Naive B cell (primary cell): ENCODE measurements around the gene ZBTB17. TPM values are rescaled to one million over a fixed set of nuclear protein-coding genes. Genes with fewer than 3 reads are reported as not detected.
A peak's percentile ranks its signal among the peaks of the same experiment; 100 is the strongest.
"Not testable (repeated sequence)": the region's sequence is repeated elsewhere in the genome, so short reads cannot be mapped to it uniquely, and the experiment has no call there.

Experiments
- ATAC-seq, 2 donors: fragments of 150-1000 bp; cut with Tn5 transposase; 2 replicates each; pipeline ENCODE4 v1.10.0; 2021; ENCODE audit warnings: low read depth in 2 of 2, mild to moderate bottlenecking in 2 of 2, moderate library complexity in 2 of 2
- DNase-seq: peaks from one replicate; pipeline ENCODE4 v3.0.0; 2022
- H3K27ac Mint-ChIP-seq, 6 donors: one replicate each; pipeline ENCODE4 v1.8.0; 2020 to 2022; ENCODE audit warnings: mild to moderate bottlenecking in 6 of 6, mixed read lengths in 6 of 6, moderate library complexity in 5 of 6, inconsistent platforms in 2 of 6
- H3K27me3 Mint-ChIP-seq, 3 donors: one replicate each; pipeline ENCODE4 v1.8.0; 2021 to 2022; ENCODE audit warnings: mixed read lengths in 3 of 3, mild to moderate bottlenecking in 1 of 3
- H3K36me3 Mint-ChIP-seq, 2 donors: one replicate each; pipeline ENCODE4 v1.8.0; 2020 to 2022; ENCODE audit warnings: mixed read lengths in 2 of 2, inconsistent platforms in 1 of 2, mild to moderate bottlenecking in 1 of 2
- H3K4me1 Mint-ChIP-seq, 3 donors: one replicate each; pipeline ENCODE4 v1.8.0; 2020 to 2022; ENCODE audit warnings: mixed read lengths in 3 of 3, inconsistent platforms in 1 of 3, mild to moderate bottlenecking in 1 of 3, moderate library complexity in 1 of 3
- H3K4me3 Mint-ChIP-seq, 8 donors: one replicate each; pipeline ENCODE4 v1.8.0; 2020 to 2022; ENCODE audit warnings: mild to moderate bottlenecking in 8 of 8, mixed read lengths in 8 of 8, moderate library complexity in 8 of 8, inconsistent platforms in 2 of 8
- H3K9me3 Mint-ChIP-seq, 7 donors: one replicate each; pipeline ENCODE4 v1.8.0; 2020 to 2022; ENCODE audit warnings: mixed read lengths in 7 of 7, mild to moderate bottlenecking in 5 of 7, inconsistent platforms in 2 of 7, moderate library complexity in 1 of 7
- polyA plus RNA-seq, 6 donors: library from polyadenylated mRNA; unstranded; fragments of 300-500 nt; fragmentation: Illumina TruSeq; gene quantifications; one replicate each; pipeline ENCODE4 v1.2.3, GENCODE V29; 2021; ENCODE audit warnings: low read depth in 6 of 6

ZBTB17 gene
- polyA plus RNA-seq, 6 donors from 2014 or later, result 3.6 to 34.9 (median 10.0) TPM

GRCh38 chr1:16006552-16007485 is 30.9 kb upstream of the ZBTB17 start:
- peak overlapping the region in 5 of 8 donors; percentile 3 to 56 (median 11) for H3K4me3 Mint-ChIP-seq
- peak; percentile 35 to 51 for ATAC-seq
- DNase-seq, result no peak

GRCh38 chr1:16006010-16006409 is 30.1 kb upstream of the ZBTB17 start:
- no peak for ATAC-seq
- Mint-ChIP-seq H3K27ac (peak overlapping the region in 1 of 6 donors; percentile 1), H3K4me3 (peak overlapping the region in 1 of 8 donors; percentile 16)

More at GRCh38 chr1:16006552-16007485, 30.9 kb upstream of the ZBTB17 start:
- H3K9me3 Mint-ChIP-seq, result no peaks in the 10 kb centered on the region
- H3K27ac Mint-ChIP-seq, result peak overlapping the region in 3 of 6 donors; percentile 1 to 23 (median 21)
- peaks cover 0 to 6% (median 3%) of the 10 kb centered on the region in 3 donors for H3K27me3 Mint-ChIP-seq
- peaks cover 18 to 28% (median 26%) of the 10 kb centered on the region in 3 donors for H3K4me1 Mint-ChIP-seq
- H3K36me3 Mint-ChIP-seq, result no peaks in the 10 kb centered on the region

GRCh38 chr1:16005597-16005996 is 29.7 kb upstream of the ZBTB17 start:
- Mint-ChIP-seq H3K4me3 (peak overlapping the region in 1 of 8 donors; percentile 55), H3K9me3 (no peaks in the 10 kb centered on the region), H3K4me1 (peaks cover 18 to 28% (median 26%) of the 10 kb centered on the region in 3 donors), H3K36me3 (no peaks in the 10 kb centered on the region), H3K27me3 (peaks cover 0 to 6% (median 3%) of the 10 kb centered on the region in 3 donors), H3K27ac (no peak overlapping the region)
- DNase-seq, result no peak
- peak; percentile 30 to 39 for ATAC-seq

More at GRCh38 chr1:16006010-16006409, 30.1 kb upstream of the ZBTB17 start:
- Mint-ChIP-seq H3K36me3 (no peaks in the 10 kb centered on the region), H3K27me3 (peaks cover 0 to 6% (median 3%) of the 10 kb centered on the region in 3 donors), H3K9me3 (no peaks in the 10 kb centered on the region), H3K4me1 (peaks cover 18 to 28% (median 26%) of the 10 kb centered on the region in 3 donors)
- DNase-seq, result no peak

GRCh38 chr1:16001274-16001673 is 25.4 kb upstream of the ZBTB17 start:
- not testable (repeated sequence) for H3K4me3 Mint-ChIP-seq, H3K27ac Mint-ChIP-seq, H3K27me3 Mint-ChIP-seq, H3K9me3 Mint-ChIP-seq, H3K36me3 Mint-ChIP-seq, ATAC-seq, DNase-seq
- H3K4me1 Mint-ChIP-seq, result peaks cover 11 to 18% (median 18%) of the 10 kb centered on the region in 3 donors

- peaks cover 0 to 10% (median 9%) of the 10 kb centered on the region in 3 donors for H3K27me3 Mint-ChIP-seq
- no peak for ATAC-seq
- H3K4me3 Mint-ChIP-seq, result no peak overlapping the region
- no peak for DNase-seq
- H3K9me3 Mint-ChIP-seq, result peaks cover 0 to 2% (median 0%) of the 10 kb centered on the region in 7 donors
- H3K36me3 Mint-ChIP-seq, result peaks cover 0 to 4% of the 10 kb centered on the region in 2 donors
- no peaks in the 10 kb centered on the region for H3K4me1 Mint-ChIP-seq
- no peak overlapping the region for H3K27ac Mint-ChIP-seq
Observed at GRCh38 chr1:15998929-15999328, 23.0 kb upstream of the ZBTB17 start.

- peaks cover 0 to 2% (median 0%) of the 10 kb centered on the region in 7 donors for H3K9me3 Mint-ChIP-seq
- H3K36me3 Mint-ChIP-seq, result peaks cover 0 to 4% of the 10 kb centered on the region in 2 donors
- H3K4me3 Mint-ChIP-seq, result no peak overlapping the region
- peaks cover 0 to 10% (median 9%) of the 10 kb centered on the region in 3 donors for H3K27me3 Mint-ChIP-seq
- H3K4me1 Mint-ChIP-seq, result no peaks in the 10 kb centered on the region
- H3K27ac Mint-ChIP-seq, result no peak overlapping the region
- no peak for ATAC-seq
- no peak for DNase-seq
Observed at GRCh38 chr1:15997637-15998280, 21.9 kb upstream of the ZBTB17 start.

- H3K27me3 Mint-ChIP-seq, result peaks cover 4 to 14% (median 9%) of the 10 kb centered on the region in 3 donors
- DNase-seq, result no peak
- ATAC-seq, result no peak
- H3K4me3 Mint-ChIP-seq, result no peak overlapping the region
- peaks cover 0 to 2% (median 0%) of the 10 kb centered on the region in 7 donors for H3K9me3 Mint-ChIP-seq
- H3K27ac Mint-ChIP-seq, result peak overlapping the region in 1 of 6 donors; percentile 67
- peaks cover 0 to 4% of the 10 kb centered on the region in 2 donors for H3K36me3 Mint-ChIP-seq
- no peaks in the 10 kb centered on the region for H3K4me1 Mint-ChIP-seq
Observed at GRCh38 chr1:15997076-15997585, 21.2 kb upstream of the ZBTB17 start.

GRCh38 chr1:15994590-15995351 is 18.9 kb upstream of the ZBTB17 start:
- Mint-ChIP-seq H3K27me3 (peaks cover 4 to 27% (median 9%) of the 10 kb centered on the region in 3 donors), H3K9me3 (peaks cover 0 to 2% (median 0%) of the 10 kb centered on the region in 7 donors), H3K27ac (peak overlapping the region in 1 of 6 donors; percentile 61), H3K4me1 (no peaks in the 10 kb centered on the region), H3K36me3 (peaks cover 0 to 4% of the 10 kb centered on the region in 2 donors), H3K4me3 (no peak overlapping the region)
- ATAC-seq (peak; percentile 30 to 56), DNase-seq (peak; percentile 16)

- Mint-ChIP-seq H3K4me3 (no peak overlapping the region), H3K27ac (no peak overlapping the region), H3K4me1 (no peaks in the 10 kb centered on the region), H3K9me3 (peaks cover 0 to 2% (median 0%) of the 10 kb centered on the region in 7 donors), H3K36me3 (peaks cover 0 to 4% of the 10 kb centered on the region in 2 donors), H3K27me3 (peaks cover 4 to 25% (median 11%) of the 10 kb centered on the region in 3 donors)
- DNase-seq (no peak), ATAC-seq (no peak)
Observed at GRCh38 chr1:15994081-15994480, 18.2 kb upstream of the ZBTB17 start.

- H3K9me3 Mint-ChIP-seq, result peaks cover 0 to under 1% (median 0%) of the 10 kb centered on the region in 7 donors
- no peak overlapping the region for H3K4me3 Mint-ChIP-seq
- peaks cover 4 to 25% (median 16%) of the 10 kb centered on the region in 3 donors for H3K27me3 Mint-ChIP-seq
- DNase-seq (no peak), ATAC-seq (no peak)
- H3K4me1 Mint-ChIP-seq, result no peaks in the 10 kb centered on the region
- H3K27ac Mint-ChIP-seq, result no peak overlapping the region
- peaks cover 0 to 2% of the 10 kb centered on the region in 2 donors for H3K36me3 Mint-ChIP-seq
Observed at GRCh38 chr1:15993666-15994065, 17.8 kb upstream of the ZBTB17 start.

GRCh38 chr1:15992582-15993500 is 16.9 kb upstream of the ZBTB17 start:
- H3K9me3 Mint-ChIP-seq, result no peaks in the 10 kb centered on the region
- H3K27me3 Mint-ChIP-seq, result peaks cover 4 to 23% (median 11%) of the 10 kb centered on the region in 3 donors
- ATAC-seq (no peak), DNase-seq (no peak)
- no peak overlapping the region for H3K4me3 Mint-ChIP-seq
- no peak overlapping the region for H3K27ac Mint-ChIP-seq
- no peaks in the 10 kb centered on the region for H3K36me3 Mint-ChIP-seq
- H3K4me1 Mint-ChIP-seq, result no peaks in the 10 kb centered on the region

- Mint-ChIP-seq H3K4me3 (no peak overlapping the region), H3K27ac (peak overlapping the region in 1 of 6 donors; percentile 49), H3K36me3 (no peaks in the 10 kb centered on the region), H3K4me1 (no peaks in the 10 kb centered on the region), H3K27me3 (peaks cover 4 to 23% (median 9%) of the 10 kb centered on the region in 3 donors), H3K9me3 (no peaks in the 10 kb centered on the region)
- DNase-seq, result no peak
- ATAC-seq, result no peak
Observed at GRCh38 chr1:15992187-15992553, 16.3 kb upstream of the ZBTB17 start.
